Stomach (tissue), 9 donors: Measurements from ENCODE around the gene ANK2. TPM values are rescaled to one million over a fixed set of nuclear protein-coding genes. Genes with fewer than 3 reads are reported as not detected.

Experiments used
- DNase-seq, 2 donors: peaks; one replicate each; pipeline versions ENCODE4 v3.0.0 to v3.0.0-alpha.2; 2013 to 2019
- H3K27ac ChIP-seq, 5 donors: fragments of 200-600 bp in 4 of 5; sonication (generic) in 4 of 5; one replicate each; pipeline ENCODE4 v1.5.1; 2013 to 2019; ENCODE audit warnings: mild to moderate bottlenecking in 1 of 5, moderate library complexity in 1 of 5
- H3K27me3 ChIP-seq, 3 donors: fragments of 200-600 bp; sonication (generic); one replicate each; pipeline ENCODE4 v1.5.1; 2017 to 2019; ENCODE audit warnings: mixed run types in 1 of 3
- H3K36me3 ChIP-seq, 4 donors: fragments of 200-600 bp; sonication (generic); 1 replicate in 3 of 4; 2 replicates in 1 of 4; pipeline ENCODE4 v1.5.1; 2016 to 2019
- H3K4me1 ChIP-seq, 4 donors: fragments of 200-600 bp; sonication (generic); one replicate each; pipeline ENCODE4 v1.5.1; 2016 to 2019
- H3K4me3 ChIP-seq, 4 donors: fragments of 200-600 bp; sonication (generic) in 3 of 4; one replicate each; pipeline ENCODE4 v1.5.1; 2016 to 2019; ENCODE audit warnings: mild to moderate bottlenecking in 1 of 4
- H3K9me3 ChIP-seq, 4 donors: fragments of 200-600 bp; sonication (generic); one replicate each; pipeline ENCODE4 v1.5.1; 2016 to 2019
- CTCF ChIP-seq, 7 experiments: fragments of 450-650 bp in 4 of 7; fragments of 200-600 bp in 3 of 7; sonication (generic) in 3 of 7; IDR thresholded peaks; one replicate each; pipeline ENCODE4 v1.5.1; 2016 to 2019; ENCODE audit warnings: antibody characterized with exemption in 7 of 7, control low read depth in 2 of 7, mild to moderate bottlenecking in 1 of 7
- EP300 ChIP-seq: sonication (generic); formaldehyde crosslinking; IDR thresholded peaks from one replicate; pipeline ENCODE4 v1.6.1; 2017; ENCODE audit warnings: antibody characterized with exemption
- POLR2A ChIP-seq, 4 donors: fragments of 450-650 bp; IDR thresholded peaks; one replicate each; pipeline ENCODE4 v1.6.1; 2016; ENCODE audit warnings: antibody characterized with exemption in 4 of 4, control low read depth in 2 of 4, mild to moderate bottlenecking in 1 of 4, moderate library complexity in 1 of 4
- POLR2AphosphoS5 ChIP-seq, 3 donors: sonication (generic); formaldehyde crosslinking; IDR thresholded peaks; one replicate each; pipeline ENCODE4 v1.6.1; 2016; ENCODE audit warnings: antibody characterized with exemption in 3 of 3
- WGBS, 5 donors: extraction: QIAGEN DNeasy Blood & Tissue Kit in 3 of 5; methylation state at CpG; one replicate each; pipeline versions ENCODE4 v1.1.5 to v1.1.7; 2013 to 2018; 5-methylcytosine and 5-hydroxymethylcytosine counted together
- intact Hi-C: fragments of 100-400 bp; cut with DNase I; formaldehyde crosslinking; loops from one replicate; pipeline ENCODE4 v1.15.1; 2023; ENCODE audit warnings: low total_unique reads
- polyA plus RNA-seq, 3 donors: library from polyadenylated mRNA; stranded (reverse); fragments of 200-250 nt; gene quantifications; one replicate each; pipeline ENCODE4 v1.2.3, GENCODE V29; 2013
- total RNA-seq, 5 donors: library from RNA; depleted of rRNA; stranded (reverse); fragments of >200 nt; gene quantifications; one replicate each; pipeline versions ENCODE4 v1.1.0 to v1.2.3, GENCODE V29; 2014 to 2016
- donor health status: healthy with polysubstance abuse.
- donor health status: Bipolar disorder and iron deficiency.
- donor health status: healthy.

ANK2 gene
- total and polyA plus RNA-seq, 8 donors = 1.9 to 123 (median 13.8) TPM

DNA sequence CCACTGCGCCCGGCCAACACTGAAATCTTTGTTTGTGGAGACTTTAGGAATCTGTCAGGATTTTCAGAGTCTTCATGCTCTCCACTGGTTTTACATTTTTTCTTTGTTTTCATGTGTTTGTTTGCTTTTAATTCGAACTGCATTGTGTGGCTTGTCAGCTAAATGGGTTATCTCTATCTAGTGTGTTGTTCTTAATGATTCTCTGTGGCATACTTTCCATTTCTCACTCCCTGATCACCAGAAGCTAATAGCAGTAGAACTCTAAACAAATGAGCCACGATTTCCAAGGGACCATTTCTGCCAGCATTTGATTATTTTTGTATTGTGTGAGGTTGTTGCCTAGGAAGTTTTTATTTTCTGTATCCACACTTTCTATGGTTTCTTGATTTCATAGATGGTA lies 359.7 kb downstream of the ANK2 start:
- Histone ChIP-seq H3K4me3 (no peak overlapping the region), H3K27ac (no peak overlapping the region), H3K27me3 (no peaks in the 10 kb centered on the region), H3K4me1 (peaks cover 0 to 6% (median 0%) of the 10 kb centered on the region in 4 donors), H3K9me3 (no peaks in the 10 kb centered on the region), H3K36me3 (no peaks in the 10 kb centered on the region)
- no peak for DNase-seq
- intact Hi-C loops = no loop called here
- 30 to 55% (median 39%) methylated on average over 4 of the region's 4 CpGs for WGBS, 5 donors
- TF ChIP-seq POLR2AphosphoS5 (IDR thresholded peaks at IDR 0.05) (no peak), EP300 (no peak), POLR2A (IDR thresholded peaks at IDR 0.05) (no peak), CTCF (IDR thresholded peaks at IDR 0.05) (no peak)

GRCh38 chr4:113410686-113411085 lies 361.2 kb downstream of the ANK2 start:
- Histone ChIP-seq H3K9me3 (no peaks in the 10 kb centered on the region), H3K27ac (no peak overlapping the region), H3K27me3 (no peaks in the 10 kb centered on the region), H3K4me3 (no peak overlapping the region), H3K4me1 (peaks cover 0 to 6% (median 0%) of the 10 kb centered on the region in 4 donors), H3K36me3 (no peaks in the 10 kb centered on the region)
- DNase-seq = no peak
- intact Hi-C loops = no loop called here
- TF ChIP-seq POLR2A (IDR thresholded peaks at IDR 0.05) (no peak), POLR2AphosphoS5 (IDR thresholded peaks at IDR 0.05) (no peak), EP300 (no peak), CTCF (IDR thresholded peaks at IDR 0.05) (no peak)

DNA sequence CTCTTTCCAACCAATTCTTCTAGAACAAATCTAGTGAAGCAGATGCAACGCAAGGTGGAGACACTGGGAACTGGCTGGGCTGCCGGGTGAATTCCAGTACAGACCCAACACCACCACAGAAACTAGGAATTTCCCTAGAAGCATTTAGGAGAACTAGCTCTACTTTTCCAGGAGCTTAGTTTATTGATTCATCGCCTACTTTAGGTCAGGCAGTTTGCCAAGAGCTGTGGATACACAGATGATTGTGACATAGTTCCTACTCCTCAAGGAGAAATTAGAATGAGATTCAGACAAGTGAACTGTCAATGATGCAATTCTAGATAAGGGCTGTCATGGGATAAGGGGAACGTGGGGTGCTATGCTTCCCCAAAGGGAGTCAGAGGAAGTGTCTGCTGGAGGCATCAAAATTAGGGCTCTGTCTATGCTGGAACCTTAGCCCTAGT lies 362.1 kb downstream of the ANK2 start:
- Histone ChIP-seq H3K4me1 (peaks cover 0 to 6% (median 0%) of the 10 kb centered on the region in 4 donors), H3K27ac (no peak overlapping the region), H3K9me3 (no peaks in the 10 kb centered on the region), H3K36me3 (no peaks in the 10 kb centered on the region), H3K27me3 (no peaks in the 10 kb centered on the region), H3K4me3 (no peak overlapping the region)
- intact Hi-C loops = no loop called here
- DNase-seq = peak in 1 of 2 donors; percentile 27
- TF ChIP-seq POLR2AphosphoS5 (IDR thresholded peaks at IDR 0.05) (peak in 1 of 3 donors; percentile 6), EP300 (no peak)
- WGBS, 5 donors = 36 to 48% (median 42%) methylated on average over 4 of the region's 4 CpGs

GRCh38 chr4:113419631-113420030 lies 370.2 kb downstream of the ANK2 start:
- peaks cover 0 to 4% (median 0%) of the 10 kb centered on the region in 4 donors for H3K9me3 ChIP-seq
- no peak for DNase-seq
- TF ChIP-seq EP300 (no peak), POLR2A (IDR thresholded peaks at IDR 0.05) (no peak), POLR2AphosphoS5 (IDR thresholded peaks at IDR 0.05) (no peak), CTCF (IDR thresholded peaks at IDR 0.05) (no peak)
- WGBS, 5 donors = 91 to 95% (median 95%) methylated on average over 2 of the region's 2 CpGs
- intact Hi-C loops = no loop called here
- H3K4me1 ChIP-seq = peaks cover 0 to 7% (median 0%) of the 10 kb centered on the region in 4 donors
- no peaks in the 10 kb centered on the region for H3K36me3 ChIP-seq
- no peaks in the 10 kb centered on the region for H3K27me3 ChIP-seq
- no peak overlapping the region for H3K27ac ChIP-seq
- H3K4me3 ChIP-seq = no peak overlapping the region

DNA sequence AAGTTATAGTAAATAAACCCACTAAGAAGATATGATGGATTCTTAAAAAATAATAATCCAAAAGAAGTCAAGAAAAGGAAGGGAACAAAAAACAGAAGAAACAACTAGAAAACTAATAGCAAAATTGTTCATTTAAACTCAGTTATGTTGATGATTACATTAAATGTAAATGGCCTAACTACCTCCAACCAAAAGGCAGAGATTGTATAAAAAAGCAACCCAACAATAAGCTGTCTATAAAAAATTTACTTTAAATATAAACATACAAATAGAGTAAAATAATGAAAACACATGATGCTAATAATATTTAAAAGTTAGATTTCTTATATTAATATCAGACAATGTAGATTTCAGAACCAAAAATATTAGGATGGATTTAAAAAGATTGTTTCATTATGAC lies 371.5 kb downstream of the ANK2 start:
- Histone ChIP-seq H3K36me3 (no peaks in the 10 kb centered on the region), H3K27ac (no peak overlapping the region), H3K4me3 (no peak overlapping the region), H3K27me3 (no peaks in the 10 kb centered on the region), H3K4me1 (peaks cover 0 to 7% (median 0%) of the 10 kb centered on the region in 4 donors), H3K9me3 (peaks cover 0 to 4% (median 0%) of the 10 kb centered on the region in 4 donors)
- TF ChIP-seq EP300 (no peak), CTCF (IDR thresholded peaks at IDR 0.05) (no peak), POLR2AphosphoS5 (IDR thresholded peaks at IDR 0.05) (no peak), POLR2A (IDR thresholded peaks at IDR 0.05) (no peak)
- intact Hi-C loops = no loop called here
- no peak for DNase-seq
